HCT116 (cell line): Measurements from ENCODE around the gene MAPKAPK3. TPM values are rescaled to one million over a fixed set of nuclear protein-coding genes. Genes with fewer than 3 reads are reported as not detected.

ENCODE experiments used
- ATAC-seq: fragments of 200-7000 bp; cut with Tn5 transposase; 2 replicates; pipeline ENCODE4 v1.9.1; 2020; ENCODE audit warnings: mild to moderate bottlenecking, moderate library complexity
- BruUV-seq: library from RNA; stranded (reverse); fragments of 400-500 nt; replicated peaks from 2 replicates; lab custom pipeline; 2021; lab: Mats Ljungman, UMichigan
- CTCF ChIA-PET: fragments of 300-600 bp; sonication (Branson Sonifier 250); formaldehyde crosslinking; loops from one replicate; lab custom pipeline; 2021; ENCODE audit warnings: antibody characterized with exemption; lab: Charles Lee
- POLR2A ChIA-PET: fragments of 300-600, 350-600 bp; sonication (Branson Sonifier 250); formaldehyde crosslinking; loops from one replicate; lab custom pipeline; 2021; ENCODE audit warnings: antibody characterized with exemption; lab: Charles Lee
- RAD21 ChIA-PET, 2 experiments: fragments of 300-600 bp; sonication (Branson Sonifier 250); formaldehyde crosslinking; loops; one replicate each; lab custom pipeline; 2023; ENCODE audit warnings: low total read pairs in 2 of 2; ENCODE audit not compliant: uncharacterized antibody in 2 of 2, unreplicated experiment in 2 of 2, low non-redundant PET in 1 of 2; lab: Charles Lee
- DNase-seq: peaks from one replicate; pipeline ENCODE4 v3.0.0-alpha.2; 2010; ENCODE audit warnings: low read depth, low spot score
- H2AFZ ChIP-seq: fragments of 200-600 bp; shearing (Covaris generic), sonication (generic); 2 replicates; pipeline ENCODE4 v1.6.1; 2017; ENCODE audit warnings: low read depth, mixed run types, mixed read lengths, antibody characterized with exemption, low read length; ENCODE audit not compliant: poor library complexity, severe bottlenecking
- H3K27ac ChIP-seq: 2 replicates; pipeline ENCODE4 v1.5.1; 2012; ENCODE audit warnings: low read depth, low read length
- H3K27me3 ChIP-seq: fragments of 200-600 bp; sonication (generic); 2 replicates; pipeline ENCODE4 v1.6.1; 2016; ENCODE audit warnings: mixed run types, low read length, mixed read lengths; ENCODE audit not compliant: insufficient read depth
- H3K36me3 ChIP-seq, 2 experiments: fragments of 200-500 bp in 1 of 2; fragments of 200-600 bp in 1 of 2; sonication (Bioruptor generic) in 1 of 2; sonication (generic) in 1 of 2; 2 replicates each; pipeline versions ENCODE4 v1.5.1 to v1.6.1; 2014 to 2016; ENCODE audit warnings: low read length in 2 of 2, inconsistent platforms in 1 of 2, mixed read lengths in 1 of 2, mixed run types in 1 of 2; ENCODE audit not compliant: insufficient read depth in 2 of 2, control insufficient read depth in 1 of 2
- H3K4me1 ChIP-seq, 2 experiments: fragments of 200-600 bp in 1 of 2; sonication (generic) in 1 of 2; 2 replicates each; pipeline versions ENCODE4 v1.5.1 to v1.6.1; 2012 to 2017; ENCODE audit warnings: low read length in 2 of 2, inconsistent platforms in 1 of 2, mild to moderate bottlenecking in 1 of 2, mixed read lengths in 1 of 2, mixed run types in 1 of 2, moderate library complexity in 1 of 2; ENCODE audit not compliant: insufficient read depth in 2 of 2, control insufficient read depth in 1 of 2
- H3K4me2 ChIP-seq: fragments of 200-600 bp; sonication (generic); 2 replicates; pipeline ENCODE4 v1.6.1; 2017; ENCODE audit warnings: mixed run types, low read length, mixed read lengths
- H3K4me3 ChIP-seq, 2 experiments: fragments of 200-600 bp in 1 of 2; sonication (generic) in 1 of 2; replicated peaks in 1 of 2; 2 replicates each; pipeline ENCODE4 v1.5.1; 2011 to 2016; ENCODE audit warnings: low read length in 2 of 2, control low read depth in 1 of 2, low read depth in 1 of 2, mild to moderate bottlenecking in 1 of 2, mixed read lengths in 1 of 2, mixed run types in 1 of 2
- H3K79me2 ChIP-seq: fragments of 200-600 bp; sonication (generic); 2 replicates; pipeline ENCODE4 v1.6.1; 2017; ENCODE audit warnings: mild to moderate bottlenecking, mixed run types, low read length, moderate library complexity, mixed read lengths; ENCODE audit not compliant: insufficient read depth
- H3K9ac ChIP-seq: fragments of 200-600 bp; sonication (generic); 2 replicates; pipeline ENCODE4 v1.6.1; 2016; ENCODE audit warnings: low read length, mixed read lengths
- H3K9me2 ChIP-seq: fragments of 200-600 bp; sonication (generic), shearing (Covaris generic); 2 replicates; pipeline ENCODE4 v1.6.1; 2017; ENCODE audit warnings: mixed run types, mild to moderate bottlenecking, moderate library complexity; ENCODE audit not compliant: insufficient read depth
- H3K9me3 ChIP-seq, 2 experiments: fragments of 200-500 bp in 1 of 2; fragments of 200-600 bp in 1 of 2; sonication (Bioruptor generic) in 1 of 2; sonication (generic) in 1 of 2; 2 replicates each; pipeline ENCODE4 v1.6.1; 2014 to 2017; ENCODE audit warnings: low read length in 2 of 2, mixed read lengths in 2 of 2, inconsistent platforms in 1 of 2, low read depth in 1 of 2, mild to moderate bottlenecking in 1 of 2, mixed run types in 1 of 2, moderate library complexity in 1 of 2; ENCODE audit not compliant: control insufficient read depth in 1 of 2, insufficient read depth in 1 of 2
- H4K20me1 ChIP-seq: fragments of 200-600 bp; sonication (generic), shearing (Covaris generic); 2 replicates; pipeline ENCODE4 v1.6.1; 2017; ENCODE audit warnings: mixed run types, mild to moderate bottlenecking, moderate library complexity; ENCODE audit not compliant: insufficient read depth
- CEBPB ChIP-seq: IDR thresholded peaks from 2 replicates; pipeline ENCODE4 v1.6.1; 2012; ENCODE audit warnings: low read depth
- EGR1 ChIP-seq: IDR thresholded peaks from 2 replicates; pipeline ENCODE4 v1.6.1; 2012; ENCODE audit warnings: low read depth
- ELF1 ChIP-seq: IDR thresholded peaks from 2 replicates; pipeline ENCODE4 v1.6.1; 2012; ENCODE audit warnings: low read depth, borderline replicate concordance
- EZH2 ChIP-seq: fragments of 200-600 bp; sonication (generic); IDR thresholded peaks from 2 replicates; pipeline ENCODE4 v1.6.1; 2017; ENCODE audit warnings: antibody characterized with exemption, mixed run types
- EZH2phosphoT487 ChIP-seq: fragments of 200-600 bp; IDR thresholded peaks from 2 replicates; pipeline ENCODE4 v1.6.1; 2018; ENCODE audit warnings: antibody characterized with exemption, borderline replicate concordance
- FOSL1 ChIP-seq: IDR thresholded peaks from 2 replicates; pipeline ENCODE4 v1.6.1; 2012; ENCODE audit warnings: low read depth
- JUND ChIP-seq: IDR thresholded peaks from 2 replicates; pipeline ENCODE4 v1.6.1; 2012
- POLR2A ChIP-seq: IDR thresholded peaks from 2 replicates; pipeline ENCODE4 v1.7.0; 2011; ENCODE audit warnings: borderline replicate concordance; ENCODE audit not compliant: insufficient read depth, insufficient read length; ENCODE audit errors: extremely low read depth
- RAD21 ChIP-seq: IDR thresholded peaks from 2 replicates; pipeline ENCODE4 v1.6.1; 2012; ENCODE audit warnings: low read depth, mild to moderate bottlenecking
- SIN3A ChIP-seq: IDR thresholded peaks from 2 replicates; pipeline ENCODE4 v1.6.1; 2012; ENCODE audit warnings: low read depth
- SP1 ChIP-seq: IDR thresholded peaks from 2 replicates; pipeline ENCODE4 v1.6.1; 2012; ENCODE audit warnings: low read depth
- SRF ChIP-seq: IDR thresholded peaks from 2 replicates; pipeline ENCODE4 v1.6.1; 2012; ENCODE audit warnings: low read depth
- TCF7L2 ChIP-seq: IDR thresholded peaks from 2 replicates; pipeline ENCODE4 v1.7.0; 2011; ENCODE audit warnings: borderline replicate concordance, inconsistent platforms; ENCODE audit not compliant: insufficient read depth, insufficient read length; ENCODE audit errors: extremely low read depth
- ZFX ChIP-seq: fragments of 450-650 bp; IDR thresholded peaks from 2 replicates; pipeline ENCODE4 v1.6.1; 2017
- ZNF274 ChIP-seq: fragments of 200-500 bp; sonication (Bioruptor generic); IDR thresholded peaks from 2 replicates; pipeline ENCODE4 v1.6.1; 2014; ENCODE audit warnings: mild to moderate bottlenecking, low read depth, low read length, inconsistent platforms
- intact Hi-C: fragments of 100-400 bp; cut with micrococcal nuclease; formaldehyde crosslinking; loops from 2 replicates; pipeline ENCODE4 v1.10.0; 2022
- total RNA-seq: library from RNA; stranded (reverse); gene quantifications from one replicate; pipeline ENCODE4 v1.2.1, GENCODE V29; 2021; ENCODE audit not compliant: unreplicated experiment
- TF ChIP-seq, protein P1 (sequence below): IDR thresholded peaks from 2 replicates; pipeline ENCODE4 v1.6.1; 2012
- TF ChIP-seq, protein P2 (sequence below): IDR thresholded peaks from 2 replicates; pipeline ENCODE4 v1.6.1; 2011; ENCODE audit warnings: mild to moderate bottlenecking, low read length, moderate library complexity; ENCODE audit not compliant: insufficient replicate concordance; ENCODE audit errors: extremely low read depth
- TF ChIP-seq, protein P3 (sequence below), 3 experiments: fragments of 200-600 bp in 1 of 3; sonication (generic) in 1 of 3; IDR thresholded peaks in 2 of 3; conservative IDR thresholded peaks in 1 of 3; 2 replicates each; pipeline ENCODE4 v1.5.1; 2012 to 2017; ENCODE audit warnings: low read depth in 2 of 3, low read length in 2 of 3, antibody characterized with exemption in 1 of 3, borderline replicate concordance in 1 of 3, control low read depth in 1 of 3, mild to moderate bottlenecking in 1 of 3, mixed read lengths in 1 of 3, mixed run types in 1 of 3, moderate library complexity in 1 of 3; ENCODE audit not compliant: insufficient read depth in 1 of 3

MAPKAPK3 gene
- total RNA-seq, 1 experiment from 2014 or later: 87.3 TPM

DNA sequence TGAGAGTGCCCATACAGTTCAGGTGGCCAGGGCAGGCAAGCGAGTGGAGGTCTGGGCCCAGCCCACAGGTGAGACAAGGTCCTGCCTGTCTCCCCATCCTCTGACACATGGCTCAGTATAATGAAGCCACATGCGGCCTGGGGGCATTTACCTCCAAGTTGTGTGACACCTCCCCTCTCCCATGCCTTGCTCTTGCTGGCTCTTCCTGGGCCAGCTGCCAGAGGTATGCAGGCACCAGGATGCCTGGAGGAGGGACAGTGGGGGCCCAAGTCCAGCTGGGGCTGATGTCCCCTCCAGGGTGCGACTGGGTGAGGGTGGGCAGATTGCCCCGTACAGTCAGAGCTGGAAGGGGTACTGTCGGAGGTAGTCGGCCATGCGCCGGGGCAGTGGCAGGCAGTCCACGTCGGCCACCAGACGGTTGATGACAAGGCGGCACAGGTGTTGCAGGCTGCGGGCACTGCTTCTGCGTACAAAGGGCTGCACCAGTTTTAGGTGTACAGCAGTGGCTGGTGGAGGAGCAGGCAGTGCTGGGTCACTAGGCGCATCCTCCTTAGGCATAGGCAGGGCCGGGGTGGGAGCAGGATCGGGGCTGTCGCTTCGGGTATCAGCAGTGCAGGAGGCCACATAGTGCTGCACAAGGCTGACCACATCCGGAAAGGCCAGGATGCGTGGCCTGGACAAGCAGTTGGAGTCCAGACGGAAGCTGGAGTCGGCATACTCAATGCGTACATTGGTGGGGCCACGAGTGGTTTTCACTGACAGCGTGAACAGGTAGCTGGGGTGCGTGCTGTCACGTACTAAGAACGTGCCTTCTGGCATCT, 9.5 kb upstream of the MAPKAPK3 start:
- RAD21 ChIA-PET: no interaction called here
- CTCF ChIA-PET: no interaction called here
- H2AFZ ChIP-seq: no peak overlapping the region
- peaks cover 18 to 34% of the 10 kb centered on the region in 2 experiments for H3K4me1 ChIP-seq
- no peak overlapping the region for H3K4me3 ChIP-seq
- H3K79me2 ChIP-seq: no peaks in the 10 kb centered on the region; the same call in 1 of the 2 replicates
- H3K27me3 ChIP-seq: no peaks in the 10 kb centered on the region
- no peaks in the 10 kb centered on the region for H3K9me3 ChIP-seq
- BruUV-seq: no TSS peak
- intact Hi-C loops: no loop called here
- H3K4me2 ChIP-seq: no peak overlapping the region
- H3K27ac ChIP-seq: no peak overlapping the region
- TF ChIP-seq SRF (no peak), ZNF274 (no peak), ZFX (no peak), EGR1 (no peak), FOSL1 (no peak), SIN3A (no peak)
- TF ChIP-seq, protein P1, sequence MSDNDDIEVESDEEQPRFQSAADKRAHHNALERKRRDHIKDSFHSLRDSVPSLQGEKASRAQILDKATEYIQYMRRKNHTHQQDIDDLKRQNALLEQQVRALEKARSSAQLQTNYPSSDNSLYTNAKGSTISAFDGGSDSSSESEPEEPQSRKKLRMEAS: no peak
- H4K20me1 ChIP-seq: no peaks in the 10 kb centered on the region
- DNase-seq: no peak
- 0 out of 4 replicates have a peak, but pooled peaks cover 0 to 5% of the 10 kb centered on the region in 2 experiments for H3K36me3 ChIP-seq
- no peak for ATAC-seq
- H3K9me2 ChIP-seq: no peaks in the 10 kb centered on the region
- POLR2A ChIA-PET: no interaction called here
- no peak overlapping the region for H3K9ac ChIP-seq

DNA sequence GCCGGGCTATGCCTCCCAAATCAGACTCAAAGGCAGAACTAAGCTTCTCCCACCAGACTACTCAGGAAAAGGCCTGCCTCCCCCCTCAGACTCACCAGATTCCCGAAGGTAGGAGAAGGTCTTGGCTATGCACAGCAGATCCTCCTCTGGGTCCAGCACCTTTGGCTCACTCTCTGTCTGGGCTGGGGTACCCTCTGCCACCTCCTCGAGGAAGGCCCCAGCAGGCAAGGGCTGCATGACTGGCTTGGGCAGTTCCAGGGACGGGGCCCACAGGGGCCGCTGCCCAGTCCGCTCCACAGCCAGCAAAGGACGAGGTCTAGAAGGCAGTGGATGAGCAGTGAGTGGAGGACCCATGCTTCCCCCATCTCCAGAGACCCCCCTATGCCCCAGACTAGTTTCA, 8.7 kb upstream of the MAPKAPK3 start:
- 0 out of 4 replicates have a peak, but pooled peaks cover 0 to 5% of the 10 kb centered on the region in 2 experiments for H3K36me3 ChIP-seq
- no TSS peak for BruUV-seq
- no peaks in the 10 kb centered on the region for H3K27me3 ChIP-seq
- H3K9ac ChIP-seq: no peak overlapping the region
- DNase-seq (no peak), ATAC-seq (no peak)
- POLR2A ChIA-PET: no interaction called here
- intact Hi-C loops: no loop called here
- H3K4me3 ChIP-seq: no peak overlapping the region
- RAD21 ChIA-PET: no interaction called here
- H3K9me3 ChIP-seq: no peaks in the 10 kb centered on the region
- H3K4me1 ChIP-seq: peaks cover 10 to 28% of the 10 kb centered on the region in 2 experiments; a peak in 3 of 4 replicates
- H3K9me2 ChIP-seq: no peaks in the 10 kb centered on the region
- CTCF ChIA-PET: no interaction called here
- H3K79me2 ChIP-seq: no peaks in the 10 kb centered on the region; the same call in 1 of the 2 replicates
- H3K27ac ChIP-seq: no peak overlapping the region
- H4K20me1 ChIP-seq: no peaks in the 10 kb centered on the region
- H3K4me2 ChIP-seq: no peak overlapping the region
- H2AFZ ChIP-seq: no peak overlapping the region
- TF ChIP-seq, protein P2, sequence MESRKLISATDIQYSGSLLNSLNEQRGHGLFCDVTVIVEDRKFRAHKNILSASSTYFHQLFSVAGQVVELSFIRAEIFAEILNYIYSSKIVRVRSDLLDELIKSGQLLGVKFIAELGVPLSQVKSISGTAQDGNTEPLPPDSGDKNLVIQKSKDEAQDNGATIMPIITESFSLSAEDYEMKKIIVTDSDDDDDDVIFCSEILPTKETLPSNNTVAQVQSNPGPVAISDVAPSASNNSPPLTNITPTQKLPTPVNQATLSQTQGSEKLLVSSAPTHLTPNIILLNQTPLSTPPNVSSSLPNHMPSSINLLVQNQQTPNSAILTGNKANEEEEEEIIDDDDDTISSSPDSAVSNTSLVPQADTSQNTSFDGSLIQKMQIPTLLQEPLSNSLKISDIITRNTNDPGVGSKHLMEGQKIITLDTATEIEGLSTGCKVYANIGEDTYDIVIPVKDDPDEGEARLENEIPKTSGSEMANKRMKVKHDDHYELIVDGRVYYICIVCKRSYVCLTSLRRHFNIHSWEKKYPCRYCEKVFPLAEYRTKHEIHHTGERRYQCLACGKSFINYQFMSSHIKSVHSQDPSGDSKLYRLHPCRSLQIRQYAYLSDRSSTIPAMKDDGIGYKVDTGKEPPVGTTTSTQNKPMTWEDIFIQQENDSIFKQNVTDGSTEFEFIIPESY: no peak
- no peak for TF ChIP-seq FOSL1
- no peak for TF ChIP-seq TCF7L2
- no peak for TF ChIP-seq ELF1
- no peak for TF ChIP-seq POLR2A
- TF ChIP-seq CEBPB: no peak
- TF ChIP-seq SP1: no peak
- no peak for TF ChIP-seq JUND
- no peak for TF ChIP-seq EZH2phosphoT487
- TF ChIP-seq RAD21: no peak
- TF ChIP-seq, protein P3, sequence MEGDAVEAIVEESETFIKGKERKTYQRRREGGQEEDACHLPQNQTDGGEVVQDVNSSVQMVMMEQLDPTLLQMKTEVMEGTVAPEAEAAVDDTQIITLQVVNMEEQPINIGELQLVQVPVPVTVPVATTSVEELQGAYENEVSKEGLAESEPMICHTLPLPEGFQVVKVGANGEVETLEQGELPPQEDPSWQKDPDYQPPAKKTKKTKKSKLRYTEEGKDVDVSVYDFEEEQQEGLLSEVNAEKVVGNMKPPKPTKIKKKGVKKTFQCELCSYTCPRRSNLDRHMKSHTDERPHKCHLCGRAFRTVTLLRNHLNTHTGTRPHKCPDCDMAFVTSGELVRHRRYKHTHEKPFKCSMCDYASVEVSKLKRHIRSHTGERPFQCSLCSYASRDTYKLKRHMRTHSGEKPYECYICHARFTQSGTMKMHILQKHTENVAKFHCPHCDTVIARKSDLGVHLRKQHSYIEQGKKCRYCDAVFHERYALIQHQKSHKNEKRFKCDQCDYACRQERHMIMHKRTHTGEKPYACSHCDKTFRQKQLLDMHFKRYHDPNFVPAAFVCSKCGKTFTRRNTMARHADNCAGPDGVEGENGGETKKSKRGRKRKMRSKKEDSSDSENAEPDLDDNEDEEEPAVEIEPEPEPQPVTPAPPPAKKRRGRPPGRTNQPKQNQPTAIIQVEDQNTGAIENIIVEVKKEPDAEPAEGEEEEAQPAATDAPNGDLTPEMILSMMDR (IDR thresholded peaks at IDR 0.05 in 2 of 3, conservative IDR thresholded peaks at IDR 0.05 in 1 of 3; ENCODE audit: borderline replicate concordance in 1 of 3, insufficient read depth in 1 of 3, low read depth in 2 of 3, low read length in 2 of 3): no peak
- TF ChIP-seq EZH2: no peak
